Right lobe of liver (tissue), 6 donors: ENCODE results near the gene ANO2. TPM values are rescaled to one million over a fixed set of nuclear protein-coding genes. Genes with fewer than 3 reads are reported as not detected.
"Not testable (repeated sequence)": the region's sequence is repeated elsewhere in the genome, so short reads cannot be mapped to it uniquely, and the experiment has no call there.

Source experiments
- ATAC-seq, 4 donors: fragments of 200-7000 bp; cut with Tn5 transposase; one replicate each; pipeline ENCODE4 v1.9.1; 2020; ENCODE audit warnings: mild to moderate bottlenecking in 4 of 4, moderate library complexity in 4 of 4
- DNase-seq, 3 donors: peaks; one replicate each; pipeline ENCODE4 v3.0.0-alpha.2; 2020
- H3K27ac ChIP-seq, 3 donors: fragments of 200-600 bp; one replicate each; pipeline ENCODE4 v1.8.0; 2022
- H3K27me3 ChIP-seq, 2 donors: fragments of 200-600 bp; one replicate each; pipeline ENCODE4 v1.8.0; 2022
- H3K36me3 ChIP-seq, 4 donors: fragments of 200-600 bp; sonication (generic) in 1 of 4; one replicate each; pipeline versions ENCODE4 v1.5.1 to v1.8.0; 2017 to 2022; ENCODE audit warnings: control low read depth in 1 of 4
- H3K4me1 ChIP-seq, 4 donors: fragments of 200-600 bp; sonication (generic) in 1 of 4; one replicate each; pipeline versions ENCODE4 v1.5.1 to v1.8.0; 2017 to 2022; ENCODE audit warnings: control low read depth in 1 of 4
- H3K4me3 ChIP-seq, 3 donors: fragments of 200-600 bp; one replicate each; pipeline ENCODE4 v1.8.0; 2022
- H3K9me3 ChIP-seq, 4 donors: fragments of 200-600 bp; sonication (generic) in 1 of 4; one replicate each; pipeline versions ENCODE4 v1.5.1 to v1.8.0; 2017 to 2022; ENCODE audit warnings: control low read depth in 1 of 4
- POLR2A ChIP-seq: fragments of 450-650 bp; IDR thresholded peaks from one replicate; pipeline ENCODE4 v1.6.1; 2017; ENCODE audit warnings: antibody characterized with exemption, mild to moderate bottlenecking
- WGBS: methylation state at CpG from one replicate; pipeline ENCODE4 v1.1.6; 2018; ENCODE audit warnings: low coverage, low lambda C conversion rate; ENCODE audit not compliant: insufficient coverage; ENCODE audit errors: missing lambda C conversion rate; 5-methylcytosine and 5-hydroxymethylcytosine counted together
- intact Hi-C, 2 donors: fragments of 100-400 bp; cut with DNase I; formaldehyde crosslinking; loops; one replicate each; pipeline versions ENCODE4 v1.11.2 to v1.14.1; 2022
- total RNA-seq, 6 experiments: library from RNA; depleted of rRNA in 2 of 6; stranded (reverse); fragments of >200 nt in 2 of 6; fragmentation: NEBNext Ultra II Directional in 3 of 6; extraction: Animal tissue kit (Norgen Biotek cat#: 25700) in 3 of 6; gene quantifications; one replicate each; pipeline versions ENCODE4 v1.1.0 to v1.2.4, GENCODE V29; 2016 to 2023
- TF ChIP-seq, protein P1 (sequence below), 4 donors: fragments of 200-600 bp in 3 of 4; fragments of 450-650 bp in 1 of 4; IDR thresholded peaks; one replicate each; pipeline versions ENCODE4 v1.5.1 to v1.8.0; 2016 to 2022; ENCODE audit warnings: antibody characterized with exemption in 4 of 4, mild to moderate bottlenecking in 2 of 4
- donor health status: DM: no; HTN: yes; CAD: no.
- donor health status: DM: no; HTN: no; CAD: no.
- donor health status: DM: no; HTN: no; CAD: no.
- donor health status: DM: no; HTN: yes; CAD: no.
- donor health status: DM: no; HTN: yes; CAD: no.

The ANO2 gene
- total RNA-seq, 6 experiments from 2014 or later = 0.06 to 0.89 (median 0.32) TPM; not detected in 1

- Histone ChIP-seq H3K27ac (no peak overlapping the region), H3K4me3 (no peak overlapping the region), H3K4me1 (no peaks in the 10 kb centered on the region), H3K9me3 (no peaks in the 10 kb centered on the region), H3K27me3 (no peaks in the 10 kb centered on the region), H3K36me3 (no peaks in the 10 kb centered on the region)
- WGBS = 38% methylated on average over 7 of the region's 8 CpGs
- ATAC-seq (no peak), DNase-seq (no peak)
- intact Hi-C loops = no loop called here
- no peak for TF ChIP-seq POLR2A
Measured at GRCh38 chr12:5548152-5548943, 396.7 kb downstream of the ANO2 start.

- no peak overlapping the region for H3K27ac ChIP-seq
- H3K9me3 ChIP-seq = no peaks in the 10 kb centered on the region
- DNase-seq (no peak), ATAC-seq (no peak)
- H3K27me3 ChIP-seq = no peaks in the 10 kb centered on the region
- H3K4me1 ChIP-seq = no peaks in the 10 kb centered on the region
- no peak overlapping the region for H3K4me3 ChIP-seq
- TF ChIP-seq, protein P1, sequence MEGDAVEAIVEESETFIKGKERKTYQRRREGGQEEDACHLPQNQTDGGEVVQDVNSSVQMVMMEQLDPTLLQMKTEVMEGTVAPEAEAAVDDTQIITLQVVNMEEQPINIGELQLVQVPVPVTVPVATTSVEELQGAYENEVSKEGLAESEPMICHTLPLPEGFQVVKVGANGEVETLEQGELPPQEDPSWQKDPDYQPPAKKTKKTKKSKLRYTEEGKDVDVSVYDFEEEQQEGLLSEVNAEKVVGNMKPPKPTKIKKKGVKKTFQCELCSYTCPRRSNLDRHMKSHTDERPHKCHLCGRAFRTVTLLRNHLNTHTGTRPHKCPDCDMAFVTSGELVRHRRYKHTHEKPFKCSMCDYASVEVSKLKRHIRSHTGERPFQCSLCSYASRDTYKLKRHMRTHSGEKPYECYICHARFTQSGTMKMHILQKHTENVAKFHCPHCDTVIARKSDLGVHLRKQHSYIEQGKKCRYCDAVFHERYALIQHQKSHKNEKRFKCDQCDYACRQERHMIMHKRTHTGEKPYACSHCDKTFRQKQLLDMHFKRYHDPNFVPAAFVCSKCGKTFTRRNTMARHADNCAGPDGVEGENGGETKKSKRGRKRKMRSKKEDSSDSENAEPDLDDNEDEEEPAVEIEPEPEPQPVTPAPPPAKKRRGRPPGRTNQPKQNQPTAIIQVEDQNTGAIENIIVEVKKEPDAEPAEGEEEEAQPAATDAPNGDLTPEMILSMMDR (IDR thresholded peaks at IDR 0.05) = no peak
- no peak for TF ChIP-seq POLR2A
- intact Hi-C loops = no loop called here
- WGBS = 69% methylated on average over 6 of the region's 6 CpGs
- H3K36me3 ChIP-seq = no peaks in the 10 kb centered on the region
Measured at GRCh38 chr12:5546616-5547015, 398.4 kb downstream of the ANO2 start.

DNA sequence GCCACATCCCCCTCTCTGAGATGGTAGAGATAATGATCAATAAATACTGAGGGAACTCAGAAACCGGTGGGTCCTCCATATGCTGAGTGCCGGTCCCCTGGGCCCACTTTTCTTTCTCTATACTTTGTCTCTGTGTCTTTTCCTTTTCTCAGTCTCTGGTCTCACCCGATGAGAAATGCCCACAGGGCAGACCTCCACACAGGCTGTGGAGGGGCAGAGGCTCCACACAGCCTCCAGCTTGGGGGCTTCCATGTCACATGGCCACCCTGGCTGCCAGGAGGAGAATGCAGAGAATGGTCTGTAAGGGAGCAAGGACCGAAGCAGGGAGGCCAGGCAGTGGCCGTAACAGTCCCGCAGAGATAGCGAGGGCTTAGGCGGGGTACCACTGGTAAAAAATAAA lies 407.3 kb downstream of the ANO2 start:
- Histone ChIP-seq H3K4me1 (no peaks in the 10 kb centered on the region), H3K4me3 (no peak overlapping the region), H3K36me3 (no peaks in the 10 kb centered on the region), H3K27me3 (no peaks in the 10 kb centered on the region), H3K9me3 (no peaks in the 10 kb centered on the region), H3K27ac (no peak overlapping the region)
- intact Hi-C loops = no loop called here
- ATAC-seq = no peak
- DNase-seq = no peak
- TF ChIP-seq, protein P1 (IDR thresholded peaks at IDR 0.05) = no peak
- no peak for TF ChIP-seq POLR2A
- 74% methylated on average over 8 of the region's 8 CpGs for WGBS

GRCh38 chr12:5537026-5537615 lies 407.9 kb downstream of the ANO2 start:
- WGBS = 24% methylated on average over 10 of the region's 13 CpGs
- H3K27ac ChIP-seq, H3K9me3 ChIP-seq, H3K36me3 ChIP-seq, intact Hi-C loops, H3K27me3 ChIP-seq, DNase-seq, ATAC-seq, H3K4me3 ChIP-seq, H3K4me1 ChIP-seq: not testable (repeated sequence)

- DNase-seq (no peak), ATAC-seq (peak in 1 of 4 donors; percentile 14)
- intact Hi-C loops = no loop called here
- Histone ChIP-seq H3K36me3 (no peaks in the 10 kb centered on the region), H3K4me3 (no peak overlapping the region), H3K27ac (no peak overlapping the region), H3K27me3 (no peaks in the 10 kb centered on the region), H3K9me3 (no peaks in the 10 kb centered on the region), H3K4me1 (no peaks in the 10 kb centered on the region)
- TF ChIP-seq POLR2A = no peak
- TF ChIP-seq, protein P1 (IDR thresholded peaks at IDR 0.05) = no peak
- 100% methylated on average over 1 of the region's 3 CpGs for WGBS
Measured at GRCh38 chr12:5535541-5535940, 409.5 kb downstream of the ANO2 start.
